IPS-20b (cell line): ENCODE results near the gene LTO1.
"Not testable (repeated sequence)": the region's sequence is repeated elsewhere in the genome, so short reads cannot be mapped to it uniquely, and the experiment has no call there.

ENCODE experiments used
- H3K27ac ChIP-seq: one replicate; pipeline ENCODE4 v1.5.1; 2013; ENCODE audit warnings: low read length
- H3K27me3 ChIP-seq: 2 replicates; pipeline ENCODE4 v1.6.1; 2013; ENCODE audit warnings: mild to moderate bottlenecking, low read length, inconsistent platforms; ENCODE audit not compliant: insufficient read depth
- H3K36me3 ChIP-seq: 2 replicates; pipeline ENCODE4 v1.6.1; 2013; ENCODE audit warnings: low read depth, mild to moderate bottlenecking, inconsistent platforms, low read length, moderate library complexity; ENCODE audit not compliant: insufficient read depth
- H3K4me1 ChIP-seq: 2 replicates; pipeline ENCODE4 v1.6.1; 2013; ENCODE audit warnings: mild to moderate bottlenecking, control low read depth, inconsistent platforms, low read length, moderate library complexity; ENCODE audit not compliant: insufficient read depth
- H3K4me3 ChIP-seq: 2 replicates; pipeline ENCODE4 v1.5.1; 2013; ENCODE audit warnings: mild to moderate bottlenecking, low read length, inconsistent platforms
- H3K9ac ChIP-seq: 2 replicates; pipeline ENCODE4 v1.6.1; 2013; ENCODE audit warnings: low read depth, mild to moderate bottlenecking, inconsistent platforms, low read length, moderate library complexity
- H3K9me3 ChIP-seq: 2 replicates; pipeline ENCODE4 v1.6.1; 2013; ENCODE audit warnings: mild to moderate bottlenecking, low read depth, low read length, inconsistent platforms; ENCODE audit not compliant: insufficient read depth

Gene LTO1

DNA sequence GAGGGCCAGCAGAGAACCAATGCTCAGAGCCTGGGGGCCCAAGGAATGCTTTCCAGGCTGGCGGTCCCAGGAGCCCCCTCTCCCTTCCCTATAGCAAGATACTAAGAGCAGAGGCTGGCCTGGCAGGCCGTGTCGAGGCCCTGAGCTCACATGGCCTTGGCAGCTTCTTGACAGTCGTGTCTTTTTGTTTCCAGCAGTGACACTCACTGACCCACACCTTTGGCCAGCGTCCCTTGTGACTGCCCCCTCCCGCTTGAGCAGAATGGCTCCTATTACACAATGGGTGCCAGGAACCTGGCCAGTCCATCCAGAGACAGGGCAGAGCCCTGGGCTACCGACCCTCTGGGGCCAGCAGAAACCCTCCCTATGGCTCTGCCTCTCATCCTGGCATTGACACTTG, 40.6 kb downstream of the LTO1 start:
- H3K36me3 ChIP-seq: no peaks in the 10 kb centered on the region
- peaks cover 38% of the 10 kb centered on the region for H3K27me3 ChIP-seq
- no peak overlapping the region for H3K4me3 ChIP-seq
- H3K9ac ChIP-seq: no peak overlapping the region
- 0 out of 2 replicates have a peak, but pooled peaks cover 5% of the 10 kb centered on the region for H3K4me1 ChIP-seq
- H3K27ac ChIP-seq: no peak overlapping the region
- H3K9me3 ChIP-seq: peaks cover 8% of the 10 kb centered on the region

- Histone ChIP-seq H3K27ac (no peak overlapping the region), H3K27me3 (peaks cover 37% of the 10 kb centered on the region), H3K36me3 (no peaks in the 10 kb centered on the region), H3K4me1 (0 out of 2 replicates have a peak, but pooled peaks cover 5% of the 10 kb centered on the region), H3K9ac (no peak overlapping the region), H3K4me3 (no peak overlapping the region), H3K9me3 (peaks cover 12% of the 10 kb centered on the region)
These were observed 41.1 kb downstream of the LTO1 start for GRCh38 chr11:69634069-69634468.

GRCh38 chr11:69632900-69633299, 42.3 kb downstream of the LTO1 start:
- no peak overlapping the region for H3K4me3 ChIP-seq
- 0 out of 2 replicates have a peak, but pooled peaks cover 5% of the 10 kb centered on the region for H3K4me1 ChIP-seq
- no peak overlapping the region for H3K9ac ChIP-seq
- no peaks in the 10 kb centered on the region for H3K36me3 ChIP-seq
- H3K9me3 ChIP-seq: peaks cover 12% of the 10 kb centered on the region
- H3K27me3 ChIP-seq: peaks cover 35% of the 10 kb centered on the region
- H3K27ac ChIP-seq: no peak overlapping the region

DNA sequence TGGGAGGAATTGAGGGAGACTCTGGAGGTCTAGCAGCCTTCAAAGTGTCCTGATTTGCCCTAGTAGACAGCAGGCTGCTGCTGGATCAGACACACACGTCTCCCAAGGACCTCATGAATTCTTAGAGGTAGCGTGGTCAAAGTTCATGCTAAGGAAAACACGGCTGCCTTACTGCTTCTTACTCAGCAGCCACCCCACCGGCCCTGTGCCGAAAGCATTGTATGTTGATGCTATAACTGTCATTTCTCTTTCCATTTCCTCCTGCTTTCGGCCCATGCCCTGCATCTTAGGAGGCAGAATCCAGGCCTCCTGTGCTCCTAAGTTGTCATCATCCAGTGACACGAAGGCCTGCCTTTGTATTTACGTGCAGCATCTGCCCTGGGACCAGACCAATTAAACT, 44.7 kb downstream of the LTO1 start:
- Histone ChIP-seq H3K9me3 (peaks cover 12% of the 10 kb centered on the region), H3K4me3 (no peak overlapping the region), H3K9ac (no peak overlapping the region), H3K27me3 (peaks cover 10% of the 10 kb centered on the region), H3K36me3 (no peaks in the 10 kb centered on the region), H3K27ac (no peak overlapping the region), H3K4me1 (no peaks in the 10 kb centered on the region)

GRCh38 chr11:69630017-69630416, 45.1 kb downstream of the LTO1 start:
- Histone ChIP-seq H3K27ac (no peak overlapping the region), H3K9ac (no peak overlapping the region), H3K4me3 (no peak overlapping the region), H3K36me3 (no peaks in the 10 kb centered on the region), H3K4me1 (no peaks in the 10 kb centered on the region), H3K27me3 (peaks cover 6% of the 10 kb centered on the region; the same call in 1 of the 2 replicates), H3K9me3 (peaks cover 12% of the 10 kb centered on the region)

- Histone ChIP-seq H3K4me3 (no peak overlapping the region), H3K4me1 (no peaks in the 10 kb centered on the region), H3K27me3 (no peaks in the 10 kb centered on the region), H3K9ac (no peak overlapping the region), H3K9me3 (peaks cover 12% of the 10 kb centered on the region), H3K27ac (no peak overlapping the region), H3K36me3 (no peaks in the 10 kb centered on the region)
These were observed 47.6 kb downstream of the LTO1 start for GRCh38 chr11:69627551-69627950.

DNA sequence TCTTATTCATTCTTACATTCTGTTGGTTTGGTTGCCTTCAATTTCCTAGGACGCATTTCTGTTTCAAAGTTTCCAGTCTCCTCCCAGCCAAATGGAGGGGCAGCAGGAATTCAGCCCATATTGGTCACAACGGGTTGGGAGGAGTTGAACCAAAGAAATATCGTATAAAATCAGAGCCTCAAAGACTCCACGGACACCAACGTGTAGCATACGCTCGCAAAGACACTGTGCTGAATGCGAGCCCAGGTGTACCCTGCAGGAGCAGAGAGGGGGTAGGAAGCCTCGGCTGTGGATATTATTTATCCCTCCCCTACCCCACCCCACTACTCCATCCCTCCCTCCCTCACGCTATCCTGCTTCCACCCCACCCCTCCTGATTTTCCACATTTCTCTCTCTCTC, 49.7 kb downstream of the LTO1 start:
- H3K4me1 ChIP-seq: no peaks in the 10 kb centered on the region
- no peak overlapping the region for H3K4me3 ChIP-seq
- H3K9me3 ChIP-seq: peaks cover 12% of the 10 kb centered on the region
- H3K9ac ChIP-seq: no peak overlapping the region
- H3K36me3 ChIP-seq: no peaks in the 10 kb centered on the region
- no peak overlapping the region for H3K27ac ChIP-seq
- no peaks in the 10 kb centered on the region for H3K27me3 ChIP-seq

- no peaks in the 10 kb centered on the region for H3K4me1 ChIP-seq
- H3K27me3 ChIP-seq: no peaks in the 10 kb centered on the region
- no peak overlapping the region for H3K4me3 ChIP-seq
- H3K9ac ChIP-seq: no peak overlapping the region
- 0 out of 2 replicates have a peak, but pooled peaks cover under 1% of the 10 kb centered on the region for H3K9me3 ChIP-seq
- no peaks in the 10 kb centered on the region for H3K36me3 ChIP-seq
- H3K27ac ChIP-seq: no peak overlapping the region
These were observed 50.9 kb downstream of the LTO1 start for GRCh38 chr11:69624293-69624692.

DNA sequence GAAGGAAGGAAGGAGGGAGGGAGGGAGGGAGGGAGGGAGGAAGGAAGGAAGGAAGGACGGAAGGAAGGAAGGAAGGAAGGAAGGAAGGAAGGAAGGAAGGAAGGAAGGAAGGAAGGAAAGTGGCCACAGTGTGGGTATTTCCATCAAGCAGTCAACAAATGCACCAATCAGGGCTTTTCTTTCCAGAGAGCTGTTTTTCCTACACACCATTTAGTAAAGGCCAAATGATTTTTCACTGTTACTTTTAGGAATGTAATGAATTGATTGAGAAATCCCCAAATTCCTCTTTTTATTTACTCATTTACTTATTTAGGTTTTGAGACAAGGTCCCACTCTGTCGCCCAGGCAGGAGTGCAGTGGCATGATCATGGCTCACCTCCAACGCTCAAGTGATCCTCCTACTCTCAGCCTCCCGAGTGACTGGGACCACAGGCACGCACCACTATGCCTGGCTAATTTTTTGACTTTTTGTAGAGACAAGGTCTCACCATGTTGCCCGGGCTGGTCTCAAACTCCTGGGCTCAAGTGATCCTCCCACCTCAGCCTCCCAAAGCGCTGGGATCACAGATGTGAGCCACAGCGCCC, 53.0 kb downstream of the LTO1 start:
- H3K27ac ChIP-seq, H3K9me3 ChIP-seq, H3K4me3 ChIP-seq, H3K4me1 ChIP-seq, H3K36me3 ChIP-seq, H3K9ac ChIP-seq, H3K27me3 ChIP-seq: not testable (repeated sequence)

DNA sequence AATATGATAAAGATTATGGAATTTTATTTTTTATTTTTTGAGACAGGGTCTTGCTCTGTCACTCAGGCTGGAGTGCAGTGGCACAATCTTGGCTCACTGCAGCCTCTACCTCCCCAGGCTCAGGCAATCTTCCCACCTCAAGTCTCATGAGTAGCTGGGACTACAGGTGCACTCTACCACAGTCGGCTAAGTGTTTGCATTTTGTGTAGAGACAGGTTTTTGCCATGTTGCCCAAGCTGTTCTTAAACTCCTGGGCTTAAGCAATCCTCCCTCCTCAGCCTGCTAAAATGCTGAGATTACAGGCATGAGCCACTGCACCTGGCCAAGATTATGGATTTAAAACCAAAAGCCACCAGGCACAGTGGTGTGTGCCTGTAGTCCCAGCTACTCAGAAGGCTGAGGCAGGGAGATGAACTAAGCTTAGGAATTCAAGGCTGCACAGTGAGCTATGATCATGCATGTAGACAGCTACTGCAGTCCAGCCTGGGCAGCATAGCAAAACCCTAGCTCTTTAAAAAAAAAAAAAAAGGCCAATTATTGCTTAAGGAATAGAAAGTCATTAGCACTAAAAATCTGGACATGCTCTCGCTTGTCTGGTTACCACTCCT, 54.4 kb downstream of the LTO1 start:
- H3K9me3 ChIP-seq: no peaks in the 10 kb centered on the region
- peaks cover 3% of the 10 kb centered on the region; the same call in 1 of the 2 replicates for H3K4me1 ChIP-seq
- no peak overlapping the region for H3K27ac ChIP-seq
- no peak overlapping the region for H3K9ac ChIP-seq
- H3K4me3 ChIP-seq: no peak overlapping the region
- no peaks in the 10 kb centered on the region for H3K27me3 ChIP-seq
- no peaks in the 10 kb centered on the region for H3K36me3 ChIP-seq

GRCh38 chr11:69618237-69618636, 56.9 kb downstream of the LTO1 start:
- H3K27ac ChIP-seq: no peak overlapping the region
- H3K9ac ChIP-seq: no peak overlapping the region
- peaks cover 9% of the 10 kb centered on the region; the same call in 1 of the 2 replicates for H3K4me1 ChIP-seq
- no peak overlapping the region for H3K4me3 ChIP-seq
- H3K36me3 ChIP-seq: no peaks in the 10 kb centered on the region
- H3K27me3 ChIP-seq: no peaks in the 10 kb centered on the region
- no peaks in the 10 kb centered on the region for H3K9me3 ChIP-seq

- no peaks in the 10 kb centered on the region for H3K9me3 ChIP-seq
- no peak overlapping the region for H3K27ac ChIP-seq
- H3K4me1 ChIP-seq: peaks cover 9% of the 10 kb centered on the region; the same call in 1 of the 2 replicates
- H3K36me3 ChIP-seq: no peaks in the 10 kb centered on the region
- H3K4me3 ChIP-seq: no peak overlapping the region
- no peak overlapping the region for H3K9ac ChIP-seq
- no peaks in the 10 kb centered on the region for H3K27me3 ChIP-seq
These were observed 57.5 kb downstream of the LTO1 start for GRCh38 chr11:69617682-69618081.
